Measurements from ENCODE around the gene TCF12.

TCF12 gene

GRCh38 chr15:57320631-57321220 lies 402.3 kb downstream of the TCF12 start:
- DNase-seq (ENCODE audit: low spot score), result no peak

- no peak for DNase-seq (ENCODE audit: low spot score)
Observed at GRCh38 chr15:57321485-57321884, 403.0 kb downstream of the TCF12 start.

- no peak for DNase-seq (ENCODE audit: low spot score)
Observed at GRCh38 chr15:57321973-57322601, 403.6 kb downstream of the TCF12 start.

GRCh38 chr15:57322602-57323250 lies 404.3 kb downstream of the TCF12 start:
- DNase-seq (ENCODE audit: low spot score), result no peak

GRCh38 chr15:57323299-57323805 lies 404.9 kb downstream of the TCF12 start:
- DNase-seq (ENCODE audit: low spot score), result no peak

GRCh38 chr15:57323806-57324589 lies 405.6 kb downstream of the TCF12 start:
- DNase-seq (ENCODE audit: low spot score), result no peak

GRCh38 chr15:57324590-57324890 lies 406.1 kb downstream of the TCF12 start:
- DNase-seq (ENCODE audit: low spot score), result no peak

GRCh38 chr15:57324944-57325679 lies 406.7 kb downstream of the TCF12 start:
- DNase-seq (ENCODE audit: low spot score), result no peak

GRCh38 chr15:57326196-57326595 lies 407.8 kb downstream of the TCF12 start:
- DNase-seq (ENCODE audit: low spot score), result no peak

- no peak for DNase-seq (ENCODE audit: low spot score)
Observed at GRCh38 chr15:57327985-57328471, 409.6 kb downstream of the TCF12 start.

- DNase-seq (ENCODE audit: low spot score), result no peak
Observed at GRCh38 chr15:57328479-57328878, 410.0 kb downstream of the TCF12 start.

GRCh38 chr15:57328897-57329296 lies 410.5 kb downstream of the TCF12 start:
- no peak for DNase-seq (ENCODE audit: low spot score)

- DNase-seq (ENCODE audit: low spot score), result no peak
Observed at GRCh38 chr15:57329582-57330367, 411.3 kb downstream of the TCF12 start.

- no peak for DNase-seq (ENCODE audit: low spot score)
Observed at GRCh38 chr15:57330619-57331340, 412.3 kb downstream of the TCF12 start.

- no peak for DNase-seq (ENCODE audit: low spot score)
Observed at GRCh38 chr15:57332326-57332725, 413.9 kb downstream of the TCF12 start.

GRCh38 chr15:57333487-57333886 lies 415.0 kb downstream of the TCF12 start:
- no peak for DNase-seq (ENCODE audit: low spot score)

- DNase-seq (ENCODE audit: low spot score), result no peak
Observed at GRCh38 chr15:57334257-57334656, 415.8 kb downstream of the TCF12 start.

- no peak for DNase-seq (ENCODE audit: low spot score)
Observed at GRCh38 chr15:57335293-57335715, 416.9 kb downstream of the TCF12 start.

GRCh38 chr15:57335719-57336118 lies 417.3 kb downstream of the TCF12 start:
- no peak for DNase-seq (ENCODE audit: low spot score)

- DNase-seq (ENCODE audit: low spot score), result no peak
Observed at GRCh38 chr15:57337868-57338411, 419.5 kb downstream of the TCF12 start.
